HepG2 (cell line): ENCODE data around the gene SBNO2. TPM values are rescaled to one million over a fixed set of nuclear protein-coding genes. Genes with fewer than 3 reads are reported as not detected.
A peak's percentile ranks its signal among the peaks of the same experiment; 100 is the strongest.

Experiments
- ATAC-seq: fragments of 200-7000 bp; cut with Tn5 transposase; 3 replicates; pipeline ENCODE4 v1.9.1; 2020; ENCODE audit warnings: mild to moderate bottlenecking, moderate library complexity
- BruUV-seq: library from RNA; stranded (reverse); fragments of 400-500 nt; replicated peaks from 2 replicates; lab custom pipeline; 2021; lab: Mats Ljungman, UMichigan
- CTCF ChIA-PET: fragments of 300-600 bp; formaldehyde crosslinking; extraction: SDS; loops from one replicate; lab custom pipeline; 2021; ENCODE audit warnings: low total read pairs, inconsistent platforms, low intra/inter-chr PET ratio; lab: Yijun Ruan, JAX
- POLR2A ChIA-PET: fragments of 350-600 bp; sonication (Branson Sonifier 250); formaldehyde crosslinking; loops from one replicate; lab custom pipeline; 2020; ENCODE audit warnings: antibody characterized with exemption, inconsistent platforms; lab: Yijun Ruan, JAX
- DNase-seq: peaks from one replicate; pipeline ENCODE4 v3.0.0-alpha.2; 2015; ENCODE audit warnings: low spot score
- FAIRE-seq: peaks from 3 replicates; lab custom pipeline; 2011; peaks lifted over from hg19 to GRCh38; lab: Jason Lieb, UNC
- H2AFZ ChIP-seq: one replicate; pipeline ENCODE4 v1.6.1; 2011; ENCODE audit warnings: low read length, inconsistent platforms
- H3K27ac ChIP-seq: fragments of 300-600 bp; 3 replicates; pipeline ENCODE4 v1.8.0; 2011; ENCODE audit warnings: mixed run types, mild to moderate bottlenecking, mixed read lengths, low read length, inconsistent platforms; ENCODE audit not compliant: insufficient read depth; ENCODE audit errors: extremely low read length
- H3K27me3 ChIP-seq, 2 experiments: fragments of 200-600 bp in 1 of 2; 2 replicates in 1 of 2; 3 replicates in 1 of 2; pipeline versions ENCODE4 v1.6.0 to v1.8.0; 2011; ENCODE audit warnings: low read length in 2 of 2, mild to moderate bottlenecking in 2 of 2, moderate library complexity in 2 of 2, inconsistent platforms in 1 of 2; ENCODE audit not compliant: insufficient read depth in 2 of 2, control insufficient read depth in 1 of 2
- H3K36me3 ChIP-seq, 2 experiments: fragments of 200-600 bp in 1 of 2; replicated peaks in 1 of 2; 2 replicates in 1 of 2; 3 replicates in 1 of 2; pipeline versions ENCODE4 v1.5.1 to v1.8.0; 2011; ENCODE audit warnings: low read length in 2 of 2, inconsistent platforms in 1 of 2; ENCODE audit not compliant: insufficient read depth in 2 of 2, control insufficient read depth in 1 of 2
- H3K4me1 ChIP-seq: 2 replicates; pipeline ENCODE4 v1.5.1; 2012; ENCODE audit warnings: low read length, inconsistent platforms; ENCODE audit not compliant: insufficient read depth
- H3K4me2 ChIP-seq: 2 replicates; pipeline ENCODE4 v1.6.0; 2011; ENCODE audit warnings: low read depth, low read length, inconsistent platforms
- H3K4me3 ChIP-seq, 3 experiments: fragments of 200-600 bp in 1 of 3; sonication (generic), shearing (Covaris generic) in 1 of 3; replicated peaks in 1 of 3; 2 replicates each; pipeline ENCODE4 v1.5.1; 2011 to 2016; ENCODE audit warnings: low read length in 3 of 3, inconsistent platforms in 2 of 3, low read depth in 2 of 3, mild to moderate bottlenecking in 2 of 3, control low read depth in 1 of 3, mixed read lengths in 1 of 3; ENCODE audit not compliant: insufficient read depth in 1 of 3
- H3K79me2 ChIP-seq: one replicate; pipeline ENCODE4 v1.6.1; 2011; ENCODE audit warnings: low read length, inconsistent platforms; ENCODE audit not compliant: insufficient read depth
- H3K9ac ChIP-seq: 2 replicates; pipeline ENCODE4 v1.6.0; 2011; ENCODE audit warnings: mild to moderate bottlenecking, low read depth, low read length, inconsistent platforms; ENCODE audit not compliant: insufficient read depth
- H3K9me3 ChIP-seq: 2 replicates; pipeline ENCODE4 v1.5.1; 2012; ENCODE audit warnings: mild to moderate bottlenecking, low read length
- H4K20me1 ChIP-seq: 2 replicates; pipeline ENCODE4 v1.6.0; 2011; ENCODE audit warnings: inconsistent platforms, mild to moderate bottlenecking, low read length, moderate library complexity; ENCODE audit not compliant: insufficient read depth
- CHD4 ChIP-seq: fragments of 200-600 bp; sonication (generic); IDR thresholded peaks from 2 replicates; pipeline ENCODE4 v1.7.0; 2017; ENCODE audit warnings: mild to moderate bottlenecking, low read length, borderline replicate concordance
- HOXA7 ChIP-seq: sonication (generic); formaldehyde crosslinking; IDR thresholded peaks from 2 replicates; pipeline ENCODE4 v1.8.1; 2022; ENCODE audit warnings: mild to moderate bottlenecking, missing genetic modification reagents, moderate library complexity
- NR2F6 ChIP-seq, 2 experiments: IDR thresholded peaks; 2 replicates each; pipeline ENCODE4 v1.6.1; 2016; ENCODE audit warnings: antibody characterized with exemption in 1 of 2, mild to moderate bottlenecking in 1 of 2
- PBX2 ChIP-seq: IDR thresholded peaks from 2 replicates; pipeline ENCODE4 v1.6.1; 2016; ENCODE audit warnings: control low read depth
- REPIN1 ChIP-seq: sonication (generic); formaldehyde crosslinking; IDR thresholded peaks from 2 replicates; pipeline ENCODE4 v1.8.0; 2022; ENCODE audit warnings: missing genetic modification reagents, low read depth, mild to moderate bottlenecking, borderline replicate concordance
- SAP130 ChIP-seq: IDR thresholded peaks from 2 replicates; pipeline ENCODE4 v1.6.1; 2016; ENCODE audit warnings: low read depth
- SRSF4 ChIP-seq: fragments of 200-400 bp; formaldehyde crosslinking; IDR thresholded peaks from one replicate; pipeline ENCODE4 v1.6.1; 2018; ENCODE audit warnings: mild to moderate bottlenecking, low read depth, low read length, moderate library complexity; ENCODE audit not compliant: poor library complexity, severe bottlenecking
- STAT5B ChIP-seq: sonication (generic); formaldehyde crosslinking; IDR thresholded peaks from 2 replicates; pipeline ENCODE4 v1.4.0; 2020; ENCODE audit warnings: missing genetic modification reagents
- ZC3H13 ChIP-seq: sonication (generic); formaldehyde crosslinking; IDR thresholded peaks from 2 replicates; pipeline ENCODE4 v1.8.1; 2023; ENCODE audit warnings: mild to moderate bottlenecking, missing genetic modification reagents, moderate library complexity
- ZFP36 ChIP-seq: fragments of 150-350 bp; IDR thresholded peaks from 2 replicates; pipeline ENCODE4 v1.6.1; 2018; ENCODE audit warnings: borderline replicate concordance, low read length, low read depth; ENCODE audit not compliant: partially characterized antibody
- ZNF224 ChIP-seq: sonication (generic); formaldehyde crosslinking; IDR thresholded peaks from 2 replicates; pipeline ENCODE4 v1.5.0; 2020; ENCODE audit warnings: mild to moderate bottlenecking, missing genetic modification reagents
- ZNF230 ChIP-seq: sonication (generic); formaldehyde crosslinking; IDR thresholded peaks from 2 replicates; pipeline ENCODE4 v1.4.0; 2020; ENCODE audit warnings: mild to moderate bottlenecking, missing genetic modification reagents
- WGBS: methylation state at CpG from one replicate; pipeline ENCODE4 v1.1.6; 2017; ENCODE audit warnings: low lambda C conversion rate; 5-methylcytosine and 5-hydroxymethylcytosine counted together
- in situ Hi-C: cut with HindIII; loops from 2 replicates; pipeline ENCODE4 v1.10.0; 2017; ENCODE audit warnings: low pct_unique_long_range_greater_than_20kb; ENCODE audit not compliant: extremely low pct_ligation_motif_present
- intact Hi-C: fragments of 100-400 bp; cut with micrococcal nuclease; formaldehyde crosslinking; loops from one replicate; pipeline ENCODE4 v1.10.0; 2022; ENCODE audit not compliant: unreplicated experiment
- polyA plus RNA-seq, 8 experiments: library from polyadenylated mRNA; depleted of rRNA in 3 of 8; stranded (reverse) in 7 of 8; unstranded in 1 of 8; fragments of >200 nt; fragmentation: Illumina TruSeq in 4 of 8; extraction: Trizol in 4 of 8; gene quantifications; 2 replicates each; pipeline versions ENCODE4 v1.2.1 to v1.2.3, GENCODE V29; 2011 to 2016; ENCODE audit warnings: low read depth in 4 of 8, missing spikeins in 1 of 8, mixed read lengths in 1 of 8; ENCODE audit not compliant: insufficient read depth in 1 of 8
- total RNA-seq, 5 experiments: library from RNA; depleted of rRNA; stranded (reverse); fragments of >200 nt; fragmentation: Illumina TruSeq; extraction: Trizol; gene quantifications; 2 replicates each; pipeline ENCODE4 v1.2.3, GENCODE V29; 2016; ENCODE audit warnings: low read depth in 1 of 5
- TF ChIP-seq, protein P1 (sequence below): sonication (generic); formaldehyde crosslinking; IDR thresholded peaks from 2 replicates; pipeline ENCODE4 v1.8.0; 2022; ENCODE audit warnings: missing genetic modification reagents, mild to moderate bottlenecking, moderate library complexity, borderline replicate concordance

SBNO2 gene
- total and polyA plus RNA-seq, 2 of the 13 experiments (the other 11 are each of a cell fraction or from before 2014, with no cell fraction given), result 8.6 to 10.4 TPM

GRCh38 chr19:1103708-1104310, 70.3 kb downstream of the SBNO2 start, which contains the start of gene GPX4 (continued):
- TF ChIP-seq, protein P1, sequence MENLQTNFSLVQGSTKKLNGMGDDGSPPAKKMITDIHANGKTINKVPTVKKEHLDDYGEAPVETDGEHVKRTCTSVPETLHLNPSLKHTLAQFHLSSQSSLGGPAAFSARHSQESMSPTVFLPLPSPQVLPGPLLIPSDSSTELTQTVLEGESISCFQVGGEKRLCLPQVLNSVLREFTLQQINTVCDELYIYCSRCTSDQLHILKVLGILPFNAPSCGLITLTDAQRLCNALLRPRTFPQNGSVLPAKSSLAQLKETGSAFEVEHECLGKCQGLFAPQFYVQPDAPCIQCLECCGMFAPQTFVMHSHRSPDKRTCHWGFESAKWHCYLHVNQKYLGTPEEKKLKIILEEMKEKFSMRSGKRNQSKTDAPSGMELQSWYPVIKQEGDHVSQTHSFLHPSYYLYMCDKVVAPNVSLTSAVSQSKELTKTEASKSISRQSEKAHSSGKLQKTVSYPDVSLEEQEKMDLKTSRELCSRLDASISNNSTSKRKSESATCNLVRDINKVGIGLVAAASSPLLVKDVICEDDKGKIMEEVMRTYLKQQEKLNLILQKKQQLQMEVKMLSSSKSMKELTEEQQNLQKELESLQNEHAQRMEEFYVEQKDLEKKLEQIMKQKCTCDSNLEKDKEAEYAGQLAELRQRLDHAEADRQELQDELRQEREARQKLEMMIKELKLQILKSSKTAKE (CRISPR knock-in tag), result no peak
- no peak for TF ChIP-seq ZFP36
- TF ChIP-seq STAT5B, result peak; percentile 47; the same call in 1 of the 2 replicates

- FAIRE-seq, result no peak
- TF ChIP-seq SAP130 (CRISPR knock-in tag), result no peak
- 0 out of 2 replicates have a peak, but pooled peaks have one; percentile 12 for TF ChIP-seq NR2F6 (IDR thresholded peaks at IDR 0.05)
- TF ChIP-seq NR2F6 (CRISPR knock-in tag; IDR thresholded peaks at IDR 0.05), result no peak
- no peak for TF ChIP-seq SRSF4
- no peak for TF ChIP-seq PBX2 (CRISPR knock-in tag)
- TF ChIP-seq CHD4, result peak; percentile 22; the same call in 1 of the 2 replicates
- TF ChIP-seq ZNF230 (CRISPR knock-in tag), result no peak
- peak; percentile 45; the same call in 1 of the 2 replicates for TF ChIP-seq ZNF224
- TF ChIP-seq ZC3H13 (CRISPR knock-in tag), result peak; percentile 9; the same call in 1 of the 2 replicates
- TF ChIP-seq REPIN1 (CRISPR knock-in tag), result peak; percentile 7; the same call in 1 of the 2 replicates
- no peak for TF ChIP-seq HOXA7
Observed at GRCh38 chr19:1103132-1103707, 70.8 kb downstream of the SBNO2 start.

More at GRCh38 chr19:1103132-1103707, 70.8 kb downstream of the SBNO2 start:
- DNase-seq (no peak), ATAC-seq (no peak)
- Histone ChIP-seq H3K4me3 (peak overlapping the region; percentile 22 to 67 (median 58); a peak in 5 of 6 replicates), H3K9ac (peak overlapping the region; percentile 82), H3K36me3 (peaks cover 6 to 20% of the 10 kb centered on the region in 2 experiments; a peak in 3 of 5 replicates), H3K9me3 (no peaks in the 10 kb centered on the region), H2AFZ (no peak overlapping the region), H3K27ac (peak overlapping the region; percentile 86), H3K79me2 (peaks cover 11% of the 10 kb centered on the region), H3K4me2 (peak overlapping the region; percentile 92), H3K4me1 (peaks cover 81% of the 10 kb centered on the region), H3K27me3 (no peaks in the 10 kb centered on the region), H4K20me1 (peaks cover 15% of the 10 kb centered on the region; the same call in 1 of the 2 replicates)
- intact Hi-C loops (loop anchor here (10.0 kb wide), 1 partner anchor 48 kb away; no protein-coding TSS in a partner anchor), in situ Hi-C loops (loop anchor here (5.0 kb wide), 1 partner anchor 36 kb away; the partner anchor contains the start of gene ARHGAP45)
- POLR2A ChIA-PET, result interaction anchor here (0.6 to 4.1 kb wide), 10 partner anchors 9 to 166 kb away, joined by 3 to 28 read pairs (median 7); partner anchors contain the start of genes ARHGAP45, CIRBP and RNU6-2
- CTCF ChIA-PET, result no interaction called here
- BruUV-seq, result TSS peak; percentile 88
- 13% methylated on average over 20 of the region's 20 CpGs for WGBS
